GM18870 (cell line): ENCODE results near the gene TNFSF8.

Source experiments
- ATAC-seq: cut with Tn5 transposase; IDR thresholded peaks from one replicate; pipeline ENCODE4 v1.9.1; 2021; ENCODE audit warnings: moderate library complexity; ENCODE audit not compliant: unreplicated experiment

Gene TNFSF8

GRCh38 chr9:114878879-114879564, 51.4 kb downstream of the TNFSF8 start:
- no peak for ATAC-seq

GRCh38 chr9:114869845-114870244, 60.5 kb downstream of the TNFSF8 start:
- ATAC-seq: no peak

GRCh38 chr9:114869378-114869777, 61.0 kb downstream of the TNFSF8 start:
- ATAC-seq: no peak

- no peak for ATAC-seq
Measured at GRCh38 chr9:114867327-114867726, 63.1 kb downstream of the TNFSF8 start.

- no peak for ATAC-seq
Measured at GRCh38 chr9:114864471-114864870, 65.9 kb downstream of the TNFSF8 start.

GRCh38 chr9:114861922-114862605, 68.3 kb downstream of the TNFSF8 start:
- no peak for ATAC-seq

- ATAC-seq: no peak
Measured at GRCh38 chr9:114861273-114861672, 69.1 kb downstream of the TNFSF8 start.

GRCh38 chr9:114860187-114860586, 70.2 kb downstream of the TNFSF8 start:
- no peak for ATAC-seq

GRCh38 chr9:114856942-114857315, 73.5 kb downstream of the TNFSF8 start:
- no peak for ATAC-seq

GRCh38 chr9:114856215-114856941, 74.0 kb downstream of the TNFSF8 start:
- no peak for ATAC-seq

- ATAC-seq: no peak
Measured at GRCh38 chr9:114855488-114855887, 74.9 kb downstream of the TNFSF8 start.

GRCh38 chr9:114854736-114855355, 75.5 kb downstream of the TNFSF8 start:
- no peak for ATAC-seq

- ATAC-seq: no peak
Measured at GRCh38 chr9:114853071-114853855, 77.1 kb downstream of the TNFSF8 start.

- ATAC-seq: no peak
Measured at GRCh38 chr9:114852050-114852594, 78.3 kb downstream of the TNFSF8 start.

- ATAC-seq: no peak
Measured at GRCh38 chr9:114851306-114851705, 79.1 kb downstream of the TNFSF8 start.
